A549 treated with DMSO at 1 μM for 4 hours (cell line): ENCODE measurements around the gene HLA-DQB2. TPM values are rescaled to one million over a fixed set of nuclear protein-coding genes. Genes with fewer than 3 reads are reported as not detected.

Experiments
- total RNA-seq: library from RNA; stranded (reverse); fragments of 200-300 nt; extraction: Qiagen RNA extraction; gene quantifications from 5 replicates; pipeline ENCODE4 v1.2.3, GENCODE V29; 2022; ENCODE audit warnings: low read depth

The HLA-DQB2 gene
- not detected in 5 replicates for total RNA-seq

DNA sequence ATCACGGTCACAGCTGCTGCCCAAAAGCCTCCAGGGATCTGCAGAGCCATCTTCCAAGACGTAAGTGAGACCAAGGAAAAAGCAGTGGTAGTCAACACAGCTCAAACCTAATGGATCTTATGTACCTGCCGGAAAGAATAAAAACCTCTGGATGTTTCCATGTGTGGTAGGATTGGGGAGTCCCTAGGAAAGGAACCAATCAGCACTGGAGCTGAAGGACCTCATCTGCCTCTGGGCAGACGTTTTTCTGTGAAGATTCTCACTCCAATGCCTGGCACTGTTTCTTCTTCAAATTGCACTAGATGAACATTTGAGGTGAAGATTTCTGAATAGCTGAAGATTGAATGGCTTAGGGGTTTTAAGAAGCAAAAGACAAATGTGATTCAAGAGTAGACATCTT lies at the start of gene HLA-DQB2:
Gene HLA-DQB2, minus strand, starts transcription at position 112 of the 400 bp plus-strand sequence. Its CDS starts 62 bp downstream, at position 50.

DNA sequence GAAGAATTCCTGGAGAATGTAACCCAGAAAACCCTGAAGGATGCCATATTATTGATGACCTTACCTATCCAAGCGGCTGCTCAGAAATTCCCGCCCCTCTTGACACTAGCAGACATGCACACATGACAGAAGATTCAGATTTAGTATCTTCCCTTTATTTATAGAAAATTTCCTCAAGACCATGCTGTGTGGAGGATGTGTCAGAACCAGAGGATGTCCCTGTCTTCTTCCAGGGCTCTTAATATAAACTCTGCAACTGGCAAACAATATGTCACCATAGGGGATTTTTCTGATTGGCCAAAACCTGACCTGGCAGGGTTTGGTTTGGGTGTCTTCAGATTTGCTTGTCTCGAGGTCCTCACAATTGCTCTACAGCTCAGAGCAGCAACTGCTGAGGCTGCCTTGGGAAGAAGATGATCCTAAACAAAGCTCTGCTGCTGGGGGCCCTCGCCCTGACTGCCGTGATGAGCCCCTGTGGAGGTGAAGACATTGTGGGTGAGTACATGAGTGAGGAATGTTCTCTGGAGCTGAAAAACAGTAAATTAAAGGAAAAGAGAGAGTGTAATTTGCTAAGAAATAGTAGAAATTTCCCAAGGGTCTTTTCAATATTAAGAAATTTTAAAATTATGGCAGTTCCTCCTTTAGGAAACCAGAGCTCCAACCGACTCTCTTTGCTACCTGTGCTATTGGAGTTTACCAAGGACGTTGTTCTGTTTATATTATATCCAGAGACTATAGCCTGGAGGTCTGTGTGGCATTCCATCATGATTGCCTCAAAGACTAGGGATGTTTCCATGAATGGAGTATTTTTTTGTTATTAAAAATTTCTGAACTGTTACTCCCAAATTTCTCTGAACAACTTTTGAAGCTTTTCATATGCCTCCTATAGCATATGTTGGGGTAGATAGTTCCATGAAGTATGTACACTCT lies 22.0 kb downstream of the HLA-DQB2 start, which contains the start of gene HLA-DQA2:
Gene HLA-DQA2, plus strand, starts transcription at position 361 of the 930 bp plus-strand sequence. Its CDS starts 53 bp downstream, at position 414.

Other genes starting within 250 kb of the HLA-DQB2 start
- gene HLA-DRB5, start 233.2 kb downstream of the HLA-DQB2 start, total RNA-seq: not detected in 5 replicates
- not detected in 5 replicates for gene HLA-DRB1, start 173.7 kb downstream of the HLA-DQB2 start, total RNA-seq
- gene HLA-DQA1, start 126.1 kb downstream of the HLA-DQB2 start, total RNA-seq: not detected in 5 replicates
- gene HLA-DQB1, start 96.9 kb downstream of the HLA-DQB2 start, total RNA-seq: not detected in 5 replicates
- not detected in 5 replicates for gene HLA-DQA2, start 22.1 kb downstream of the HLA-DQB2 start, total RNA-seq
- 0.07 to 0.30 TPM (median 0.16 TPM) in 4 of 5 replicates, not detected in the other for gene HLA-DOB, start 53.5 kb upstream of the HLA-DQB2 start, total RNA-seq
- 15.5 to 21.9 TPM (median 20.9 TPM) in 5 replicates for gene TAP2, start 75.2 kb upstream of the HLA-DQB2 start, total RNA-seq
- 19.1 to 25.3 TPM (median 21.4 TPM) in 5 replicates for gene PSMB8, start 80.5 kb upstream of the HLA-DQB2 start, total RNA-seq
- gene TAP1, start 90.2 kb upstream of the HLA-DQB2 start, total RNA-seq: 27.3 to 36.0 TPM (median 34.2 TPM) in 5 replicates
- 16.5 to 22.1 TPM (median 17.2 TPM) in 5 replicates for gene PSMB9, start 90.7 kb upstream of the HLA-DQB2 start, total RNA-seq
- gene HLA-DMB, start 177.5 kb upstream of the HLA-DQB2 start, total RNA-seq: 1.2 to 2.3 TPM (median 1.7 TPM) in 5 replicates
- 2.2 to 3.7 TPM (median 3.3 TPM) in 5 replicates for gene HLA-DMA, start 189.6 kb upstream of the HLA-DQB2 start, total RNA-seq
- gene BRD2, start 205.1 kb upstream of the HLA-DQB2 start, total RNA-seq: 130 to 163 TPM (median 144 TPM) in 5 replicates
- gene HLA-DOA, start 246.1 kb upstream of the HLA-DQB2 start, total RNA-seq: not detected in 5 replicates